ENCODE measurements around the gene ANKRD33.

ANKRD33 gene, protein sequence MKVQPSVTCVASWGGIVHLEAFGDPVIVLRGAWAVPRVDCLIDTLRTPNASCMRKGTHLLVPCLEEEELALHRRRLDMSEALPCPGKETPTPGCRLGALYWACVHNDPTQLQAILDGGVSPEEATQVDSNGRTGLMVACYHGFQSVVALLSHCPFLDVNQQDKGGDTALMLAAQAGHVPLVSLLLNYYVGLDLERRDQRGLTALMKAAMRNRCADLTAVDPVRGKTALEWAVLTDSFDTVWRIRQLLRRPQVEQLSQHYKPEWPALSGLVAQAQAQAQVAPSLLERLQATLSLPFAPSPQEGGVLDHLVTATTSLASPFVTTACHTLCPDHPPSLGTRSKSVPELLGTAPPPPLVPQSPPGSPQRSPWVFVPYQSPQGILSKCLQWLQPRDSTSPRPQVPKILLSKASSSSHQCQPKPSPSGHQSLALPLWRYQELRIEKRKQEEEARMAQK

GRCh38 chr12:51887476-51888315 is at the start of gene ANKRD33:
Gene ANKRD33 (plus strand): TSS chr12:51888103. CDS start chr12:51888187, 84 bp downstream.
- DNase-seq: no peak

GRCh38 chr12:51838762-51839161 is 49.1 kb upstream of the ANKRD33 start:
- no peak for DNase-seq

GRCh38 chr12:51839310-51839947 is 48.5 kb upstream of the ANKRD33 start:
- DNase-seq: no peak

- no peak for DNase-seq
Measured at GRCh38 chr12:51840966-51841365, 46.9 kb upstream of the ANKRD33 start.

DNA sequence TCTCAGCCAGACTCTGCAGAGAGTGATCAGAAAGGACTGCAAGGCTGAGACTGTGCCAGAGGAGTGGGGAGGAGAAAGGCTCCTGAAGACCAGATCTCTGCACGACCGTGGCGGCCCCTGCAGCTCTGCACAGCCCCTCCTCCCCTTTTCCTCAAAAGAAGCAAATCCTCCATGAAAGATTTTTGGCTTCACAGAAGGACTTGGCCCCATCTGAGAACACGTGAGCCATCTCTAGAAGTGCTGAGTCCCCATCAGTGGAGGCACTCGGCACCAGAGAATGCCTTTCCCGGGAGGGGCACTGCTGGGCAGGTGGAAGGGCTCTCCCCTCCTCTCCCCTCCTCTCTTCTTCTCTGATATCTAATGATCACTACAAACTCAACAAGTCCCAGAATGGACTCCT is 46.2 kb upstream of the ANKRD33 start:
- no peak for DNase-seq

DNA sequence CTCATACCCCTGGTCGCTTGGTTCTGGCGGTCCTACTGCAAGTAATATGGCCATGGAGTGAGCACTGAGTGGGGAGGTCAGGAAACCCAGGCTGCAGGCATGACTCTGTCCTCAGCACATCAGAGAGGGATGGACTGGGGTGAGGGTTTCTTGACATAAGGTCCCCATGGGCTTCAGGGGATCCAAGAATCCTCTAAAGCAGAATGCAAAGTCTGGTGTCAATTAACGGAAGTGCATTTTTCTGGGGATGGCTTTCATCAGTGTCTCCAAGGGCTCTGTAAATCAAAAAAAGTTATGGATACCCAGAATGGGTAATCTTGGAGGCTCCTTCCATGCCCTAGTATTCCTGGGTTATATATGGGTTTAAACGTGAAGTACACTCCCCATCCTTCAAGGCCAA is 43.0 kb upstream of the ANKRD33 start:
- no peak for DNase-seq

GRCh38 chr12:51845482-51845881 is 42.4 kb upstream of the ANKRD33 start:
- DNase-seq: no peak

DNA sequence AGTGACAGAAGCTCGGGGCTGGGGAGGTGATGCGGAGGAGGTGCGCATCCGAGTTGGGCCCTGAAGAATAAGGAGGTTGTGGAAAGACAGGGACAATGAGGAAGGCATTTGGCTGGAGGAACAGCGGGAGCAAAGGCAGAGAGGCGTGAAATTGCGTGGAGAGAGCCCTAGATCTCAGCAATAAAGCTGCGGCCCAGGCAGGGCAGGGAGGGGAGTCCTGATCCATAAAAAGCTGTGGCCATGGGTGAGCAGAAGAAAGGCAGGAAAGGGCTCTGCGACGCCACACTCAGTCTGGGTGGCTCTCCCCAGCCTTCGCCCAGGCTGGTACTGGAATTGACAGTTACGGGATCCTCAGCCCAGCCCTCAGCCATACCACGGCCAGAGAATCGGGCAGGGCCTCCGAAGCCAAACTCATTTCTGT is 41.6 kb upstream of the ANKRD33 start:
- no peak for DNase-seq

GRCh38 chr12:51846911-51847642 is 40.8 kb upstream of the ANKRD33 start:
- DNase-seq: no peak

- DNase-seq: no peak
Measured at GRCh38 chr12:51847643-51848325, 40.1 kb upstream of the ANKRD33 start.

DNA sequence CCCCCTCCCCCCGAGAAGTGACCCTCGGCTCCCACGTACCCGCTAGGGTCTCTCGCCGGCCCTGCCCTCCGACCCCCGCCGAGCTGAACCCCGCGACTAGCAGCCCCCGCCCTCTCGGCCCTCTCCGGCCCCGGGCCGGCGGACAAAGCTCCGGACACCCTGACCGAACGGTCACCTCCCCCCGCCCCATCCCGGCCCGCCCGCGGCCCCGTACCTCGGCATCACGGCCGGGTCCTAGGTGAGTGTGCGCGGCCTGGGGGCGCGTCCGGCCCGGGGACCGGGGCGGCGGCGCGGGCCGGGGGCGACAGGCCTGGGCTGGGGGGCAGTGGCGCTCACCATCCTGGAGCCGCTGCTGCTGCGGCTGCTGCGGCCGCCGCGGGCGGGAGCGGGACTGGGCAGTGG is 39.6 kb upstream of the ANKRD33 start, which contains the start of gene FIGNL2:
TSS of gene FIGNL2 (minus strand) at position 393 of the 402 bp plus-strand sequence. CDS start 26,305 bp downstream, outside the sequence.
- DNase-seq: no peak

GRCh38 chr12:51848841-51849735 is 38.8 kb upstream of the ANKRD33 start:
- DNase-seq: no peak

DNA sequence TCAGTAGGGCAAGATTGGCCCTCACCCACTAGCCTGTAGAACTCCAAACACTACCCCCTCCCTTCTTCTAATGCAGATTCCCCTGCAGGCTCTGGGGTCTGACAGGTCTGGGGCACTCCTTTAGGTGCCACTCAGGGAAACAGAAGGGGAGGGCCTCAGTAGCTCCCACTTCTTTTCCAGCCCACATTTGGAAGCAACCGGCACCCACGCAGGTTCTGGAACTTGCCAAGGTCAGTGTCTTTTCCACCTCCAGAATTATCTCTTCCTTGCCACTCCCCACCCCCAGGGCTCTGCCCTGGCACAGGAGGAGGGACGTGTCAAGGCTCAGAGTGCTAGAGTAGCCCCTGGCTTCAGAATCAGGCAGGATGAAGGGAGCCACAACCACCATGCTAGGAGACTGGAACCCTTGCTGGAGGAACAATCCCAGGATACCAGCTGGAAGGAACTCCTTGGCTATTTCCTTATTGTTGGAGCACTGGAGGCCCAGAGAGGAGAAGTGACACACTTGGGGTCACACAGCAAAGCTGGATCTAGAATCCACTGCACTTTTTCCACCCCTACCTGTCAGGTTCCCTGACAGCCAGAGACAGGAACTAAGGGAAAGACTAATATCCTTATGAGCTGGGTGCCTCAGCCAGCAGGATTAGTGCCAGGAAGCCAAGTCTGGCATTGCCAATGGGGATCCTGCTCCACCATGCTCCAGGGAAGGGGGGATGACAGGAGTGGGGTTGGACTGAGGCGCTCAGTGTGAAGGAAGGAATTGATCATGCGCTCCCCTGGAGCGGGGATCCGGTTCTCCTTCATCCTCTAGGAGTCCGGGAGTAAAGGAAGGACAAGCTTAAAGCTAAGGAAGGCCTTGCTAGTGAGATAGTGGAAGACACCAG is 37.6 kb upstream of the ANKRD33 start:
- no peak for DNase-seq

GRCh38 chr12:51850965-51851299 is 37.0 kb upstream of the ANKRD33 start:
- no peak for DNase-seq

DNA sequence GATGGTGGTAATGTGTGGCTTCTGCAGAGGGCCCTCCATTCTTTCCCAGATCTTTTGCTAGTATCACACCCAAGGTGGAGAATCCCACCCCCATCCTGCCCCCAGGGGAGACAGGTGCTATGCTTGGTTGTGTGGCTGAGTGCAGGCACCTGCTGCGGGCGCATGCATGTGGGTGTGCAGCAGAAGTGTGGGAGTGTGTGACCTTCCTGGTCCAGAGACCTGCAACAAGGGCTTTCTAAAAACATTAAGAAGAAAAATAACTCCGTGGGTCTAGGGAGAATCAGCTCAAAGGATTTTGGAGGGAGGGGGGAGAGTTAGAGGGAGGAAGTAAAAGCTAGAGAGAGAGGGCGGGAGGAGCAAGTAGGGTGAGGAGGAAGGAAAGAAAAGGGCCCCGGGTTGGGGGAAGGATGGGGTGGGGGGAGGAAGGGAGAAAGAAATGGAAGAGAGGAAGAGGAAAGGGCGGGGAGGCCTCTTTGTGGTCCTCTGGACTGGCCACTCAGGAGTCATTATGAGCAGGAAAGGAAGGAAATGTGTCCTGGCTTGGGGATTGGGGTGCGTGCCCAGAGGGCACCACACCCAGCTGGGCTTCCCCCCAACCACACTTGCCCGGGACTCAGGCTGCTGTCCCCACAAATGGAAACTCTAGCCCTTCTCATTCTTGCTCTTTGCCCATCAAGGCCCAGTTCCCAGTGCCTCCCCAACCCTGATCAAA is 36.3 kb upstream of the ANKRD33 start:
- DNase-seq: no peak

DNA sequence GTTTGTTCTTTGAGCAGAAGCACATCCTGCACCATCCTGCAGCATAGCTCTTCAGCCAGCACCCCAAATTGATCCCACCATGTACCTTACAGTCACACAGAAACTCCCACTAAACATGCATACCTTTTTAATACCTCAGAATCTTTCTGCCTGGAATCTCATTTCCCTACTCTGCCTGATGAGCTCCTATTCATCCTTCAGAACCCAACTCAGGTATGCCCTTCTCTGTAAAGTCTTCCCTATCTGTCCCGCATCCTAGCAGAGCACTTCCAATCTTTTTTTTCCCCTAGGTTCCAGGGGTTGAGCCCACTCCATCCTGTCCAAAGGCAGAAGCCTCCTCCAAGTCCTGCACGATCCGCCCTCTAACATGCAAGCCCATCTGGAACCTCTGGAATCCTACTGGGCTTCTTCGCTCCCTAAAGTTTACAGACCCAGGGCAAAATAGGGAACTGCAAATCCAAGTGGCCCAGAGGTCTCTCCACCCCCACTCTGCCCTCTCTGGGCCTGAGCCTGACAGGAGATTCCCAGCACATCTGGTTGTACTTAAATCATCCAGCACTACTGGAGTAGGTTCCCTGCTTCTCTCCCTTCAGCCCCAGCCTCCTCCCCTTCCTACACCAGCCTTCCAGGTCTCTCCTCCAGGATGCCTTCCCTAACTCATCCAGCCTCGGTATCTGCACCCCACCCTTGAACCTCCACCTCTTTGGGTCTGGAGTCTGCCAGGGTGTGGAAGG is 35.3 kb upstream of the ANKRD33 start:
- no peak for DNase-seq

GRCh38 chr12:51855586-51856428 is 32.1 kb upstream of the ANKRD33 start:
- no peak for DNase-seq

GRCh38 chr12:51860986-51861385 is 26.9 kb upstream of the ANKRD33 start:
- no peak for DNase-seq
